Measurements from ENCODE around the gene COL23A1. TPM values are rescaled to one million over a fixed set of nuclear protein-coding genes. Genes with fewer than 3 reads are reported as not detected.

Gene COL23A1
- not detected in 2 replicates for total RNA-seq (2014; rRNA removed; shearing (Covaris generic))

DNA sequence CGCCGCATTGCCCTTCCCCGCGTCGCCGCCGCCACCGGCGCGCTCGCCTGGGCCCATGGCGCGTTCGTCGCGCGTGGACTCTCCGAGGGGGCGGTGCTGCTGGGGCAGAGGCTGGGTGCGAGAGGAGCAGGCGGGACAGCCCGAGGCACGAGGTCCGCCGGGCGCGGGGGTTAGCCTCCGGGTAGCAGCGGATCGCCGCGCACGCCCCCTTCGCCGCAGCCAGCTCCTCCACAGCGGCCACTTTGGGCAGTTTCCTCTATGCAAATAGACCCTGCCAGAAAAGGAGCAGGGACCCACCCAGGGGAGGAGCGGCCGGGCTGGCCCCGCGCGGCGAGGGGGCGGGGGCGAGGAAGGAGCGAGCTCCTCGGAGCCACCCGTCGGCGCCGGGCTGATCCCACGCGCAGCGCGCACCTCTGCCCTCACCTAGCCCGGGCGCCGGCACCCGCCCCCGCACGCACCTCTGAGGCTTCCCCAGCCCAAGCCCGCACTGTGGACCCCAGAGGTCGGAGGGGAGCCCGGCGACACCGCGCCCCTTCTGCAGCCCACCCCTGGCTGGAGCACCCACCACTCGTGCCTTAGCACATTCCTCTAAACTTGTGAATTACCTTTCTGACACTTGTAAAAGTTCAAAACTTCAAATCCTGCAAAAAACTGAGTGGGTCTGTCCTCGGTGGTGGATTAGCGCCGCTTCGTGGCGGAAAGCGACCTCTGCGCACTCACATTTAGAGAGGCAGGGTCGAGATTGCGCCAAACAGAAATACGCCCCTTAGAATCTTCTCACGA lies at the start of gene COL23A1:
Gene COL23A1 (minus strand): TSS at position 253 of the 783 bp plus-strand sequence.
- DNase-seq (ENCODE audit: low spot score) = no peak

DNA sequence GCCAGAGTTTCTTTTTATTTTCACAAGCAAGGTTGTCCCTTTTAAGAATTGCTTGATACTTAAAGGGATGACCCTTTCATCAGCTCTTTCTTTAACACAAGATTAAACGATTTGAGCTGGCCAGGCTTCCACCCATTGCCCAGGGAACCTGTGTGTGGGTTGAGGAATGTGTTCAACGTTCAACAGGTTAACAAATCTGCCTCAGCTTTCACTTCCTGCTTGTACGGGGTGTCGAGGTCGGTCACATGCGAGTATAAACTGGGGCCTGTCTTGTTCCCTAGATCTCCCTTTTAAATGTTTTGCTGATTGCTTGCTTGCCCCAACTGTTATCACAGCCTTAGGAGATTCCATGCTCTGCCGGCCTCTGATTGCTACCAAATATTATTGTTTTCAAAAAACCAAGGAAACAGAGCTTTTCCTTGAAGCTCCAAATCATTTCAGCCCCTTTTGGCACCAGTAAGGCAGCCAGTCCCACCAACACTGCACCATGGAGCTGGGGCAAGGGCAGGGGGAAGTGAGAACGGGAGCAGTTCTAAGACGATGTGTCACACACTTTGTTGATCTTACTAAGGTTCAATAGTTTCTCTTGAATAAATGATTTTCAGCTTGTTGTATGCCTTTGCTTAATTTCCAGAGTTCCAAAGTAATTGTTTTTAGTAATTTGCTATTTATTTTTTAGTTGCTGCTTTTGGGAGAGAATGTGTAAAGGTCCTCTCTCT lies 47.3 kb upstream of the COL23A1 start:
- DNase-seq (ENCODE audit: low spot score) = no peak

GRCh38 chr5:178632285-178632684 lies 42.1 kb upstream of the COL23A1 start:
- DNase-seq (ENCODE audit: low spot score) = no peak

- no peak for DNase-seq (ENCODE audit: low spot score)
These were observed 40.8 kb upstream of the COL23A1 start for GRCh38 chr5:178630951-178631350.

GRCh38 chr5:178630475-178630930 lies 40.3 kb upstream of the COL23A1 start:
- DNase-seq (ENCODE audit: low spot score) = peak; percentile 30

DNA sequence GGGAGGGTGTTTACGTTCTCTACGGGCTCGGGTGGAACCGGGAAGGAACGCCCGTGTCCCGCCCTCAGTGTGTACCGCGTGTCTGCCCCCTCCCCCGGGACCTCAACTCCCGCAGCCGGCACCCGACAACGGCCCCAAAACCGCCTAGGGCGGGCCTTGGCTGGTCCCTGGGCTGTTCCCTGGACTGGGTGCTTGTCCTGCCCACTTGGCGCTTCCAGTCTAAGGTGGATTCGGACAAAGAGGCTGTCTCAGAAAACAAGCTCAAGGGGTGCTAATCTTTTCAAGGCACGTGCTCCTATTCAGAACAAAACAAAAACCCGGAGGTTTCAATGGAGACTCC lies 37.0 kb upstream of the COL23A1 start:
- no peak for DNase-seq (ENCODE audit: low spot score)

DNA sequence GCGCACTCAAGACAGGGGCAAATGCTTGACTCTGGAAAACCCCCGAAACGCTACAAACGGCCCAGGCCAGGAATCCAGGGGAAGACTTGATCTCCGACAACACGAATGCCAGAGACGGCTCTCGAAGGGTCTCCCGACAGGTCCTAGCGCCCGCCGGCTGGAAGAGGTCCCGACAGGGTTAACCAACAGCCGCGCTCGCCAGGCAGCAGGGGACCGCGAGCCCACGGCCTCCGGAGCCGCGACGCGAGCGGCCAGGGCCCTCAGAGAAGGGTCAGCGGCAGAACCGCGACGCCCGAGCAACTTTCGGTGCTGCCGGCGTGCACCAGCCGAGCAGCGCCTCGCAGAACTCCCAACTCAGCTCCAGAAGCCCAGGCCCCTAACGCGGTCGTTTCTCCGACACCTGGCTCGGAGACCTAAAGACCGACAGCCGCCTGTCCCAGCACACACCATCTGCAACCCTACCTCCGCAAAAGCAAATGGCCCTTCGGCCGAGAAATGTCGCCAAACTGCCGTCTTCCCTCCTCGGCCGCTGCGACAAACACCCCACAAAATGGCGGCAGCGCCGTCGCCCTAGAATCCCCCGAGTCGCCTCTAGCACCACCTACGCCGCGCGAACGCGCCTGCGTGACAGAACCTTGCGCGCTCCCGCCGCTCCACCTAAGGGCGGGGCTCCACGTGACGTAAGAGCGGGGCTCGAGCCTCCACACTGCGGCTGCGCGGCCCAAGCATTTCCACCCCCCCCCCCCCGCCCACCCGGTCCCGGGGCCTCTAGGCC lies 36.5 kb upstream of the COL23A1 start, which contains the start of gene CLK4:
Gene CLK4 (minus strand): TSS at position 567 of the 775 bp plus-strand sequence. CDS start 3,634 bp downstream, outside the sequence.
- DNase-seq (ENCODE audit: low spot score) = peak; percentile 83

DNA sequence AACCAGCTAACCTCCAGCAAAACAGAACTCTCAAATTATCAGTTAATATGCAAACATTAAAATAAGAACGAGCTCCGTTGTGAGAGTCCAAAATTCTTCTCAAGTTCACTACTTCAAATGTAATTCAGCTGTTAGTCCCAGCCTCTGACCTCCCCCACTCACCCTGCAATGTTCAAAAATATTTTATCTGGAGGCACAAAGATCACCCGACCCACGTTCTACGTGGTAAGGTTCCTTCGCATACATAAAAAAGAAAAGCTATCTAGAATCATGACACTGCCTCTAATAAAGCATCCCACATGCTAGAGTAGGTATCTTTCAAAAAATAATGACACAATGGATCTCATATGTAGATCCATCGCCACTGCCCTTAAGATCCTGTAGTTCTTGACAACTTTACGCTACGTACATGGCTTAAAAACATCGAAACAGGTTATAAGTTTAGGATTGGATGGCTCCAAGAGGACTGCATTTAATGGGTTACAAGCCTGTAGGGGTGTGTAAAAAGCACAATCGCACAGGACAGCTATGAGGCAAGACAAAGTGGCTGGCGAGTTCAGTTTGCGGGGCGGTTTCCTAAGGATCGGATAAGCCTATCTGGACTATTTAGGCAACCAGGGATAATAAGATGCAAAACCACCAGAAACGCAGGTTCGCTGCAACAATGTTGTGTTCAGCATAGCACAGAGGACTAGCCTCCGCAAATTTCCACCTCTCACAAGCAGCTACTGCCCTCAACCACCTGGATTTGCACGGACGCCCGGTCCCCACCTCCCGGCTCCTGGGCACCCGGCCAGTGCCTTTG lies 35.7 kb upstream of the COL23A1 start:
- DNase-seq (ENCODE audit: low spot score) = no peak

DNA sequence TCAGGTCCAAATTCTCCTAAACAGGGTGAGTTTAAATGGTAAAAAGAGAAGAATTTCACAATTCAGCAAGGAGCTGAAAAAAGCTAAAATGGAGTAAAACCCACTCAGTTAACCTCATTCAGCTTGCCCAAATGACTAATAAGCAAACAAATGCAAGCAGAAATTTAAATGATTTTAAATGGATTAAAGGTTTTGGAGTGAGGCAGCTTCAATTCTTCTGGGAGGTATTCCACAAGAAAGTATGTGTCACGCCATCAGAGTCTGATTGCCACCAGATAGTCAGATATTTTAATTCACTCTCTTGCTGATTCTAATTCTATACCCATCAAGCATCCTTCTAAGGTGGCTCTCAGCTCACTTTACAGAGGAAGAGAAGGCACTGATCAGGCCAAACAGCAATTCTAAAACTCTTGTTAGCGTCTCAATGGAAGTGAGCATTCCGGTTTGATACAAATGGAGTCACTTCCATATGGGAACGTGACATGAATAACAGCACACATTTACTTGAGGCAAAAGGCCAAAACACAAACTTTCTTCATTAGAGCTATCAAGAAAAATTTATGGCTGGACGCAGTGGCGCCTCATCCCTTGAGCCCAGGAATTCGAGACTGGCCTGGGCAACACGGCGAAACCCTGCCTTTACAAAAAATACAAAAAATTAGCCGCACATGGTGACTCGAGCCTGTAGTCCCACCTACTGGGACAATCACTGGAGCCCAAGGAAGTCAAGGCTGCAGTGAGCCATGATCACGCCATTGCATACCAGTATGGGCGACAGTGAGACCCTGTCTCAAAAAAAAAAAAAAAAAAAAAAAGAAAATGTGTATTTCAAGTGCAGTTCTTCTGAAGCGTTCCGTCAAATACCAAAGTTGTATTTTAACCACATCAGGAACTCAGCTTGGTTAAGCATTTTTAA lies 34.7 kb upstream of the COL23A1 start:
- peak; percentile 13 for DNase-seq (ENCODE audit: low spot score)

DNA sequence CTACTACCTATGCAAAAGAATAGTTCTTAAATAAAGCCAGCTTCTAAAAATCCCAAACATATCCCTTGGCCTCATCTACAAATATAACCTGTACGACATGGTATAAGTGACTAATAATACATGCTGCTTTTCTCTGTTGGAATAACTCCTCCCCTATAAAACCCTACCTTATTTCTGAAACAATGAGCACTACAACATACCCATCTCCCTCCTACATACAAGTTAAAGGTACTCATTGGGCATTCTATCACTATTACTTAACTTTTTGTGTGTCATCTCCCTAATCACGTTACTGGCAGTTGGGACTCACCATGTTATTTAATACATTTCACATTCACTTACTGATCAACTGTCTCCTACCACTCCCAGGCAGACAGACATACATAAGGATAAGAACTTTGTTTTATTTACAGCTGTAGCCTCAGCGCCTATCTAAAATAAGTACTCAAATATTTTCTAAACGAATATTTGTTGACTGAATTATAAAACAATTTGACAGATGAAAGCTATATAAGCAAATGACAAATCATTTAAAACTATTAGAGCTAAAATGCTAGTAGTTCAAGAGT lies 32.6 kb upstream of the COL23A1 start:
- DNase-seq (ENCODE audit: low spot score) = no peak

GRCh38 chr5:178619390-178619789 lies 29.2 kb upstream of the COL23A1 start:
- no peak for DNase-seq (ENCODE audit: low spot score)

- no peak for DNase-seq (ENCODE audit: low spot score)
These were observed 22.1 kb upstream of the COL23A1 start for GRCh38 chr5:178612299-178612698.

- DNase-seq (ENCODE audit: low spot score) = no peak
These were observed 16.1 kb upstream of the COL23A1 start for GRCh38 chr5:178606269-178606668.

- DNase-seq (ENCODE audit: low spot score) = no peak
These were observed 15.6 kb upstream of the COL23A1 start for GRCh38 chr5:178605788-178606187.

DNA sequence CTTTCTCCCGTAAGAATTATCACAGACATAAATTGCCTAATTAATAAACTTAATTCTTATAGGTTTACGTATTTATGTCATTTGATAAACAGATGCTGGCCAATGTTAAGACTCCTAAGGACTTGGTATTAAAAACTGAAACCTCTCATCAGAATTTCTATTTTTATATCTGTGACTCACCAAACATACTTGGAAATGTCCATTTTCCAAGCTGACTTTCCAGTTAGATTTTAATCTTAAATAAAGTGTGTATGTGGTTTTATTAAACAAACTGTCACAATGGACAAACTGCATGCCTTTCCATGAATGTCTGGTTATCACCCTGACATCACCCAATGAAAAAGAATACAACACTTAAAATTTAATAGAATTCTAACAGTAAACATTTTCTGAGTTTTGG lies 12.6 kb upstream of the COL23A1 start:
- DNase-seq (ENCODE audit: low spot score) = no peak

DNA sequence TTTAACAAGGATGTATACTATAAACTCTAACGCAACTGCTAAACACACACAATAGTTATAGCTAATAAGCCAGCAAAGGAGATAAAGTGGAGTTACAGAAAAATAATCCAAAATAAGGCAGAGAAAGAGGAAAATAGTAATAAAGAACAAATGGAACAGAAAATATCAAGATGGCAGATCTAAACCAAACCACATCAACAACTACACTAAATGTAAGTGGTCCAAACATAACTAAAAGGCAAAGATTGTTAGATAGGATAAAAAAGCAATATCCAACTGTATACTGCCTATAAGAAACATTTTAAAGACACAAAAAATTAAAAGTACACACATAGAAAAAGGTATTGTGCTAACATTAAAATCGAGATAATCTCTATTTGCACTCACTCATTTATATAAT lies 5.6 kb upstream of the COL23A1 start:
- DNase-seq (ENCODE audit: low spot score) = no peak

- no peak for DNase-seq (ENCODE audit: low spot score)
These were observed 5.0 kb upstream of the COL23A1 start for GRCh38 chr5:178595150-178595549.

DNA sequence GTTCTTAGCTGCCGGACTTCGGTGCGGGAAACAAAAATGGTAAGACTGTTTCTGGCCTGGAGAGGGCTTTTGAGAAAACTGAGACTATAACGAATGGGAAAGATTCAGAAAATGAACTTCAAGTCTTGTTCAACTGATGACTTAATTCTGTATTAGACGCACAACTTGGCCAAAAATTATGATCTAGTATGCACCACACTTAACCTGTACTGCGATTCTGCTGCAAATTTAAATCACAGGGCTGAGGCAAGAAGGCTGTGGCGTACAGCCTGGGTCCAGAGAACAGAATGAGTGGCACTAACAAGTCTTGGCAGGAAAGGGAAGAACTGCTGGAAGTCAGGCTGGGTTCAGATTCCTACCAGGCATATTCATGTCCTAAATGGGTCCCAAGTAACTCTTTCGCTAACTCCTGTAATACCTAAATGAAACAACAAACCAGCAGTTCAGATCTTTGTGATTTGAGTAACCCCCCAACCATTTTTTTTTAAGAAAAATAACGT lies 781 bp upstream of the COL23A1 start:
- DNase-seq (ENCODE audit: low spot score) = no peak

DNA sequence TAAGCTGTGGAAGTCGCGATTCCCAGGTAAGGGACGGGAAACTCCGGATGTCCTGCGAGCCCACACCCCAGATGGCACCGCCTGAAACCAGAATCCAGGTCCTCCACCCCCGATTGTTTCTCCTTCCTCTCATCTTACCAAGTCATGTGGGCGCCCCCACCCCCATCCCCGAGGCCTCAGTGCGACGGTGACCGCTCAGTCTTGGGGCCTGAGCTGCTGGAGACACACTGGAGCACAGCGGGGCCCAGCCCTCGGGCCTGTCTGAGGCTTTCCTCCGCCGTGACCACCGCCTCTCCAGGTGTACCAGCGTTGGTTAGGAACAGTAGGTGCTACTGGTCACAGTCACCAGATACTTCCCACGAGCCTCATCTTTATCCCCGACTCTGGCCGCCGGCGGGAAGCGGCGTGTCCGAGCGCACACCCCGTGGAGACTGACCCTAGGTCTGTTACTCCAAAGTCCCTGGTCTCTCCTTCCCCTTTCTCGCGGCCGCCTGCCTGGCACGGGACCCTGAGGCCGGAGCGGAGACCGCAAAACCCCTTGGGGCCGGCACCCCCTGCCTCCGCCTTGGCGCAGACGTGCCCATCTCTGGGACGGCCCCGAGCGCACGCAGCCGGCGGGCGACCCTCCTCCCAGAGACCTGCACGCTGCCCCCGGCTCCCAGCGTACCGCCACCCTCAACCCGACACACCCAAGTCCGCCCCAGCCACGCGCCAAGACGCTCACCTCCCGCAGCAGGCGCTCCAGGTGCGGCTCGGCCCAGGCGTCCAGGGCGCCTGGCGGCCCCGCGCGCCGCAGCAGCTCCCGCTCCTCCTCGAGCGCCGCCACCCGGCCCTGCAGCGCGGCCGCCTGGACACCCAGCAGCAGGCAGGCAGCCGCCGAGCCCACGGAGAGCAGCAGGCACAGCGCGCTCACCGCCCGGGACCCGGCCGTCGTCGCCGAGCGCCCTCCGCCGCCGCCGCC lies 733 bp downstream of the COL23A1 start:
- no peak for DNase-seq (ENCODE audit: low spot score)

Measured in A172 (cell line).